Measurements from ENCODE around the gene COL15A1.

Gene COL15A1

GRCh38 chr9:99049228-99049627, 105.5 kb downstream of the COL15A1 start:
- Mint-ChIP-seq H3K4me3 (no peak overlapping the region), H3K9me3 (peaks cover 2 to 14% of the 10 kb centered on the region in 2 donors), H3K27me3 (peaks cover 21% of the 10 kb centered on the region), H3K27ac (no peak overlapping the region), H3K4me1 (peaks cover 50% of the 10 kb centered on the region)
- DNase-seq = no peak
- ATAC-seq = no peak

- H3K4me1 Mint-ChIP-seq = peaks cover 52% of the 10 kb centered on the region
These were observed 105.9 kb downstream of the COL15A1 start for GRCh38 chr9:99049641-99050040.

DNA sequence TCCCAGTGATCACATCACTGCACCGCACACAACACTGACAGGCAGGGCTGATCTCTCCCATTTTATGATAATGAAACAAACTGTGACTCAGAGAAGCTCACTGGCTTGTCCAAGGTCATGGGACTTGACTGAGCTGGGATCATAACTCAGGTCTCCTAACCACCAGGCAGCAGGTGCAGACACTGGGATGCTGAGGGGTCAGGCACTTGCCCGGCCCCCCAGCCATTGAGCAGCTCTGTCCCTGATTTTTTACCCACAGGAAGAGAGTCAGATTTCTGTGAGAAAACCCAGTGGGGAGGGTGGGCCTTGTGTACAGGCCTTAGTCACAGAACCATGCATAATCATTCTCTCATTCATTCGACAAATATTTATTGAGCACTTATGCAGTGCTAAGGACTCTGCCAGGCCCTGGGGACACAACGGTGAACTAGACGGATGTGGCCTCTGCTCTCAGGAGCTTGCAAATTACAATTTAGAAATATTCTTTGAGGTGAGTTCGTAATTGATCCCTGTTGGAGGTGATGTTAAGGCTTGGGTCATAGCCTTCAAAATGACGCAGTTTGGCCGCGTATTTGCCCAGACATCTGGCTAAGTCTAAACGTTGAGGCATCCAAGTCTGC, 106.7 kb downstream of the COL15A1 start:
- peak; percentile 10 for ATAC-seq
- H3K4me1 Mint-ChIP-seq = peaks cover 53% of the 10 kb centered on the region
- no peak for DNase-seq
- H3K27ac Mint-ChIP-seq = no peak overlapping the region
- H3K9me3 Mint-ChIP-seq = peaks cover 0 to 5% of the 10 kb centered on the region in 2 donors
- peaks cover 25% of the 10 kb centered on the region for H3K27me3 Mint-ChIP-seq
- H3K4me3 Mint-ChIP-seq = no peak overlapping the region

More at GRCh38 chr9:99049641-99050040, 105.9 kb downstream of the COL15A1 start:
- no peak for ATAC-seq
- Mint-ChIP-seq H3K27ac (no peak overlapping the region), H3K4me3 (no peak overlapping the region), H3K9me3 (peaks cover 0 to 10% of the 10 kb centered on the region in 2 donors), H3K27me3 (peaks cover 25% of the 10 kb centered on the region)
- no peak for DNase-seq

DNA sequence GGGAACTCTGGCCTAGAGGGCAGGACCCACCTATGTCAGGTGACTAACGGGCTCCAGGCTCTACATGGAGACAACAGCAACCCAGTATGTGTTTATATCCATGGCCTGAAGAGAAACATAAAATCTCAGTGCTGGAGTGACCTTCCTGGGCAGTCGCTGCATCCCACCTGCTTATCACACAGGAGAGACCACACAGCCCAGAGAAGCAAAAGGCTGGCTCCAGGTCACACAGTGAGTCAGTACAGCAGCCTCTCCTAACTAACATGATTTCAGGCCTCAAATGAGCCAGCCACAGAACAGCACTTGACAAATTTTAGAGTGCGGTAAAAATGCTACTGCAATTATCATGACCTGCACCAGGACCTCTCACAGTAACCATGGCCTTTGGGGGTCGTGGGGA, 107.2 kb downstream of the COL15A1 start:
- ATAC-seq = no peak
- no peak overlapping the region for H3K4me3 Mint-ChIP-seq
- H3K4me1 Mint-ChIP-seq = peaks cover 55% of the 10 kb centered on the region
- H3K9me3 Mint-ChIP-seq = peaks cover 0 to 8% of the 10 kb centered on the region in 2 donors
- H3K27ac Mint-ChIP-seq = no peak overlapping the region
- DNase-seq = no peak
- H3K27me3 Mint-ChIP-seq = peaks cover 25% of the 10 kb centered on the region

- Mint-ChIP-seq H3K4me3 (no peak overlapping the region), H3K4me1 (peaks cover 58% of the 10 kb centered on the region), H3K9me3 (peaks cover 0 to 8% of the 10 kb centered on the region in 2 donors), H3K27me3 (peaks cover 25% of the 10 kb centered on the region), H3K27ac (no peak overlapping the region)
- no peak for ATAC-seq
- no peak for DNase-seq
These were observed 107.7 kb downstream of the COL15A1 start for GRCh38 chr9:99051406-99051805.

GRCh38 chr9:99051851-99052250, 108.1 kb downstream of the COL15A1 start:
- no peak for ATAC-seq
- no peak overlapping the region for H3K4me3 Mint-ChIP-seq
- DNase-seq = no peak
- no peak overlapping the region for H3K27ac Mint-ChIP-seq
- H3K4me1 Mint-ChIP-seq = peaks cover 58% of the 10 kb centered on the region
- H3K9me3 Mint-ChIP-seq = peaks cover 0 to 8% of the 10 kb centered on the region in 2 donors
- H3K27me3 Mint-ChIP-seq = peaks cover 25% of the 10 kb centered on the region

DNA sequence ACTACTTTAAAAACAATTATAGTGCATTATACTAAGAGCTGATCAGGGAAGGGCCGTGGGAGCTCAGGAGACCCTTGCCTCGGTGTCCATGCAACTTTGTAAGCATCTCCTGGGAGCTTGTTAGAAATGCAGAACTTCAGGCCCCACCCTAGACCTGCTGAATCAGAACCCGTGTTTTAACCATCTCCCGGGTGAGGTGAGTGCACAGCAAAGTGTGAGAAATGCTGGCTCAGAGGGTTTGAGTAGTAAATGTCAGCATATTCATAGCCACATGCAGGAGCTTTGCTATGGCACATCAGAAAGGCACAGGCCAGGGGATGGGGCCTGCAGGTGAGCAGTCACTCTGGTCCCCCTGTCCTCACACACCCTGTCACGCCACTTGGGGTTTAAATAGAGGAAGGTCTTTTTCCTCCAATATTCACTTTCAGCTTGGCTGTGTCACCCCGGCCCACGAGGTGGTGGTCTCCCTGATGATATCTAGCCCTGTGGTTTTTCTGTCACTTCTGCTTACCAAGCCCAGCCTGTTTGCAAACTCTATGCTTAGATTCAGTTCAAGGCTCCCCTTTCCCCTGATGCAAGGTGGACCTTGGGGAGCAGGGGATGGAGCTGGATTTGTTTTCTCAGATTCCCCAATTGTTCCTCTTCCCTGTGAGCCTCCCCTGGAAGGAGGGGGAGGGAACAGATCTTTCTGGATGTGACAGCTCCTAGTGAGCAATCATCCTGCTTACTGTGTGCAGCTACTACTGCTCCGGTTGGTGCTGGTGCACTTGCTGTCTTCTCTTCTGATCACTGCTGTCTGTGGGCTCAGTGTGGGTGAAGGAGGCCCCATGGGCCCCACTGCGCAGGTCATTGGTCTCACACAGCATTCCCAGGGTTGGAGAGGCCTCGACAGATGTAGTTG, 109.4 kb downstream of the COL15A1 start:
- DNase-seq = no peak
- Mint-ChIP-seq H3K4me1 (peaks cover 64% of the 10 kb centered on the region), H3K9me3 (peaks cover 0 to 8% of the 10 kb centered on the region in 2 donors), H3K4me3 (no peak overlapping the region), H3K27ac (no peak overlapping the region), H3K27me3 (peaks cover 25% of the 10 kb centered on the region)
- ATAC-seq = no peak

GRCh38 chr9:99054581-99054980, 110.9 kb downstream of the COL15A1 start:
- peaks cover 73% of the 10 kb centered on the region for H3K4me1 Mint-ChIP-seq
- peaks cover 25% of the 10 kb centered on the region for H3K27me3 Mint-ChIP-seq
- DNase-seq (no peak), ATAC-seq (no peak)
- no peak overlapping the region for H3K27ac Mint-ChIP-seq
- H3K9me3 Mint-ChIP-seq = peaks cover 0 to 8% of the 10 kb centered on the region in 2 donors
- no peak overlapping the region for H3K4me3 Mint-ChIP-seq

- peaks cover 25% of the 10 kb centered on the region for H3K27me3 Mint-ChIP-seq
- H3K27ac Mint-ChIP-seq = no peak overlapping the region
- ATAC-seq (no peak), DNase-seq (no peak)
- H3K4me3 Mint-ChIP-seq = no peak overlapping the region
- H3K9me3 Mint-ChIP-seq = peaks cover 0 to 8% of the 10 kb centered on the region in 2 donors
- H3K4me1 Mint-ChIP-seq = peaks cover 69% of the 10 kb centered on the region
These were observed 111.7 kb downstream of the COL15A1 start for GRCh38 chr9:99055384-99055783.

GRCh38 chr9:99056186-99056585, 112.5 kb downstream of the COL15A1 start:
- Mint-ChIP-seq H3K9me3 (peaks cover 0 to 8% of the 10 kb centered on the region in 2 donors), H3K4me1 (peaks cover 69% of the 10 kb centered on the region), H3K27me3 (peaks cover 25% of the 10 kb centered on the region), H3K4me3 (no peak overlapping the region), H3K27ac (no peak overlapping the region)
- no peak for DNase-seq
- no peak for ATAC-seq

DNA sequence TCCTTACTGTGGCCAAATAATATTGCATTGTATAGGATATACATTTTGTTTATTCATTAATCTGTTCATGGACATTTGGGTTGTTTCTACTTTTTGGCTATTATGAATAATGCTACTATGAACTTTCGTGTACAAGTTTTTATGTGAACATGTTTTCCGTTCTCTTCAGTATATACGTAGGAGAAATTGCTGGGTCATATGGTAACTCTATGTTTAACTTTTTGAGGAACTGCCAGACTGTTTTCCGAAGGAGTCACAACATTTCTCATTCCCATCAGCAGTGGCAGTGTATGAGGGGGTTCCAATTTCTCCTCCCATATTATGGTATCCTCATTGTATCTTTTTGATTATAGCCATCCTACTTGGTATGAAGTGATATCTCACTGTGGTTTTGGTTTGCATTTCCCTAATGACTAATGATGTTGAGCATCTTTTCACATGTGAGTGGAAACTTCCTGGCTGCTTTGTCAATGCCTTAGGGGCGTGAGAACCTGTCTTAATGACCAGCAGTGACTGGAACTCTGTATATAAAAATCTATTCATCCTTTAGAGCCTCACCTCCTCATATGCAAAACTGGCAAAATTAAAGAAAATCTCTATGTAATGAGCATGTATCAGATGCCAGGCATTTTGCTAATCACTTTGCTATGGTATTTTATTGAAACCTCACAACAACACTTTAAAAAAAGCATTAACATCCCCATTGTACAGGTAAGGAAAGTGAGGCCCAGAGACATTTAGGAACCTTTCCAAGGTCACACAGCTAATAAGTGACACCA, 113.4 kb downstream of the COL15A1 start:
- Mint-ChIP-seq H3K9me3 (peaks cover 0 to 8% of the 10 kb centered on the region in 2 donors), H3K4me3 (peak overlapping the region; percentile 73 to 91), H3K27ac (peak overlapping the region in 1 of 2 donors; percentile 67), H3K27me3 (peaks cover 25% of the 10 kb centered on the region), H3K4me1 (peaks cover 69% of the 10 kb centered on the region)
- peak; percentile 75 for ATAC-seq
- peak; percentile 25 to 33 for DNase-seq

GRCh38 chr9:99057665-99058625, 114.2 kb downstream of the COL15A1 start:
- peak; percentile 88 for ATAC-seq

GRCh38 chr9:99058964-99059921, 115.5 kb downstream of the COL15A1 start:
- Mint-ChIP-seq H3K27ac (no peak overlapping the region), H3K9me3 (peaks cover 0 to 8% of the 10 kb centered on the region in 2 donors), H3K4me1 (peaks cover 66% of the 10 kb centered on the region), H3K4me3 (peak overlapping the region; percentile 32 to 91), H3K27me3 (peaks cover 12% of the 10 kb centered on the region)
- DNase-seq (peak in 1 of 2 donors; percentile 14), ATAC-seq (peak; percentile 70)

More at GRCh38 chr9:99057665-99058625, 114.2 kb downstream of the COL15A1 start:
- peak overlapping the region; percentile 7 to 74 for H3K27ac Mint-ChIP-seq
- peaks cover 20% of the 10 kb centered on the region for H3K27me3 Mint-ChIP-seq
- H3K9me3 Mint-ChIP-seq = peaks cover 0 to 8% of the 10 kb centered on the region in 2 donors
- peak; percentile 58 to 73 for DNase-seq
- H3K4me3 Mint-ChIP-seq = peak overlapping the region; percentile 73 to 91
- peaks cover 66% of the 10 kb centered on the region for H3K4me1 Mint-ChIP-seq

Measured in stimulated activated naive CD8-positive, alpha-beta T cell treated with anti-CD3 and anti-CD28 coated beads, Interleukin-15, amount 100 ng/mL, for 72 hours (primary cell).